Measurements from ENCODE around the gene HMGA1. TPM values are rescaled to one million over a fixed set of nuclear protein-coding genes. Genes with fewer than 3 reads are reported as not detected.
A peak's percentile ranks its signal among the peaks of the same experiment; 100 is the strongest.

The HMGA1 gene
- total RNA-seq, 1 experiment from 2014 or later, result 2,446 TPM

GRCh38 chr6:34196116-34196832 lies 40.4 kb upstream of the HMGA1 start (continued):
- TF ChIP-seq FOXP1 (CRISPR knock-in tag; IDR thresholded peaks at IDR 0.05; ENCODE audit: borderline replicate concordance) (no peak), NR1H2 (CRISPR knock-in tag; IDR thresholded peaks at IDR 0.05) (no peak), MAX (CRISPR knock-in tag; IDR thresholded peaks at IDR 0.05) (peak; percentile 54; the same call in 1 of the 2 replicates), NFE2L1 (CRISPR knock-in tag; IDR thresholded peaks at IDR 0.05) (no peak), ATF2 (CRISPR knock-in tag; IDR thresholded peaks at IDR 0.05; ENCODE audit: borderline replicate concordance, low read depth) (no peak), ESRRA (CRISPR knock-in tag; IDR thresholded peaks at IDR 0.05; ENCODE audit: borderline replicate concordance) (0 out of 2 replicates have a peak, but pooled peaks have one; percentile 20), PREB (CRISPR knock-in tag; IDR thresholded peaks at IDR 0.05; ENCODE audit: borderline replicate concordance) (no peak)

GRCh38 chr6:34196833-34197195 lies 39.9 kb upstream of the HMGA1 start:
- CTCF ChIA-PET, result interaction anchor here (0.8 to 3.4 kb wide), 23 partner anchors 9 to 1063 kb away, joined by 3 to 24 read pairs (median 8); partner anchors contain the start of genes HMGA1, SMIM29 and ZNF76
- ATAC-seq (no peak; the same call in 1 of the 2 replicates), DNase-seq (ENCODE audit: low spot score) (peak; percentile 23)
- H3K36me3 Mint-ChIP-seq, result no peaks in the 10 kb centered on the region
- no peak overlapping the region for H3K27ac Mint-ChIP-seq
- TF ChIP-seq ATF1 (CRISPR knock-in tag; IDR thresholded peaks at IDR 0.05) (no peak), ZNF138 (CRISPR knock-in tag; conservative IDR thresholded peaks at IDR 0.05) (no peak), TEAD1 (CRISPR knock-in tag; IDR thresholded peaks at IDR 0.05) (no peak)
- peaks cover 7% of the 10 kb centered on the region for H3K9me3 Mint-ChIP-seq
- H3K27me3 Mint-ChIP-seq (ENCODE audit: low read depth), result peaks cover 4% of the 10 kb centered on the region
- POLR2A ChIA-PET, result interaction anchor here (1.4 to 2.6 kb wide), 6 partner anchors 30 to 52 kb away, joined by 3 to 11 read pairs (median 5); partner anchors contain the start of genes HMGA1 and SMIM29
- peak overlapping the region; percentile 65; the same call in 1 of the 2 replicates for H3K4me3 Mint-ChIP-seq
- peaks cover 33% of the 10 kb centered on the region for H3K4me1 Mint-ChIP-seq

- POLR2A ChIA-PET, result interaction anchor here (1.0 to 1.9 kb wide), 4 partner anchors 23 to 46 kb away, joined by 3 to 5 read pairs (median 4); no protein-coding TSS in a partner anchor
- H3K27ac Mint-ChIP-seq, result peak overlapping the region; percentile 95
These were observed 36.2 kb upstream of the HMGA1 start for GRCh38 chr6:34200340-34200971.

More at GRCh38 chr6:34200340-34200971, 36.2 kb upstream of the HMGA1 start:
- Mint-ChIP-seq H3K27me3 (ENCODE audit: low read depth) (no peaks in the 10 kb centered on the region; the same call in none of the 2 replicates), H3K4me1 (peaks cover 45% of the 10 kb centered on the region), H3K36me3 (no peaks in the 10 kb centered on the region), H3K4me3 (no peak overlapping the region), H3K9me3 (peaks cover 7% of the 10 kb centered on the region)
- CTCF ChIA-PET, result interaction anchor here (0.6 to 3.4 kb wide), 5 partner anchors 23 to 110 kb away, joined by 3 to 17 read pairs (median 4); partner anchors contain the start of gene SMIM29
- no peak for TF ChIP-seq ATF1 (CRISPR knock-in tag; IDR thresholded peaks at IDR 0.05)
- no peak for TF ChIP-seq ZNF671 (CRISPR knock-in tag; IDR thresholded peaks at IDR 0.05)
- TF ChIP-seq PREB (CRISPR knock-in tag; IDR thresholded peaks at IDR 0.05; ENCODE audit: borderline replicate concordance), result no peak
- TF ChIP-seq USF2 (CRISPR knock-in tag; IDR thresholded peaks at IDR 0.05), result peak; percentile 72
- no peak for TF ChIP-seq MYBL2 (CRISPR knock-in tag; IDR thresholded peaks at IDR 0.05)
- TF ChIP-seq E2F1 (CRISPR knock-in tag; IDR thresholded peaks at IDR 0.05), result no peak
- no peak for TF ChIP-seq ZNF232 (CRISPR knock-in tag; IDR thresholded peaks at IDR 0.05)
- peak; percentile 67; the same call in 1 of the 2 replicates for TF ChIP-seq ZNF263 (CRISPR knock-in tag; IDR thresholded peaks at IDR 0.05; ENCODE audit: low read depth)
- TF ChIP-seq GTF2I (CRISPR knock-in tag; conservative IDR thresholded peaks at IDR 0.05), result peak; percentile 65; the same call in 1 of the 2 replicates
- no peak for TF ChIP-seq CDX4 (CRISPR knock-in tag; IDR thresholded peaks at IDR 0.05; ENCODE audit: borderline replicate concordance)
- no peak for TF ChIP-seq ZMAT4 (CRISPR knock-in tag; IDR thresholded peaks at IDR 0.05)
- DNase-seq (ENCODE audit: low spot score) (no peak), ATAC-seq (peak; percentile 4; the same call in 1 of the 2 replicates)

Data from WTC11 (cell line).